Smooth muscle cell (in vitro differentiated cells): ENCODE measurements around the gene RNF150. TPM values are rescaled to one million over a fixed set of nuclear protein-coding genes. Genes with fewer than 3 reads are reported as not detected.

ENCODE experiments used
- DNase-seq: peaks from one replicate; lab custom pipeline; 2025; ENCODE audit not compliant: unreplicated experiment; lab: John Stamatoyannopoulos, UW
- H2AFZ ChIP-seq: fragments of 200-600 bp; sonication (generic); 2 replicates; pipeline ENCODE4 v1.6.0; 2016; ENCODE audit warnings: antibody characterized with exemption, low read depth, mild to moderate bottlenecking
- H3F3A ChIP-seq: fragments of 200-600 bp; sonication (generic); 2 replicates; pipeline ENCODE4 v1.6.0; 2017; ENCODE audit warnings: antibody characterized with exemption, low read depth
- H3K27ac ChIP-seq: fragments of 200-600 bp; sonication (generic); 2 replicates; pipeline ENCODE4 v1.5.1; 2016; ENCODE audit warnings: low read depth, mild to moderate bottlenecking
- H3K27me3 ChIP-seq: fragments of 200-600 bp; sonication (generic); 2 replicates; pipeline ENCODE4 v1.6.1; 2016; ENCODE audit warnings: low read depth, mild to moderate bottlenecking
- H3K36me3 ChIP-seq: fragments of 200-600 bp; sonication (generic); 2 replicates; pipeline ENCODE4 v1.5.1; 2016; ENCODE audit warnings: low read depth
- H3K4me1 ChIP-seq: fragments of 200-600 bp; sonication (generic); 2 replicates; pipeline ENCODE4 v1.5.1; 2016; ENCODE audit warnings: low read depth
- H3K4me2 ChIP-seq: fragments of 200-600 bp; sonication (generic); 2 replicates; pipeline ENCODE4 v1.6.0; 2016; ENCODE audit warnings: mild to moderate bottlenecking
- H3K4me3 ChIP-seq: fragments of 200-600 bp; sonication (generic); 2 replicates; pipeline ENCODE4 v1.5.1; 2016; ENCODE audit warnings: mild to moderate bottlenecking
- H3K79me2 ChIP-seq: fragments of 200-600 bp; sonication (generic); 2 replicates; pipeline ENCODE4 v1.6.0; 2016; ENCODE audit warnings: low read depth, mild to moderate bottlenecking
- H3K9ac ChIP-seq: fragments of 200-600 bp; sonication (generic); 2 replicates; pipeline ENCODE4 v1.6.0; 2016; ENCODE audit warnings: low read depth
- H3K9me3 ChIP-seq: fragments of 200-600 bp; sonication (generic); replicated peaks from 2 replicates; pipeline ENCODE4 v1.5.1; 2016; ENCODE audit warnings: low read depth
- H4K20me1 ChIP-seq: fragments of 200-600 bp; sonication (generic); 2 replicates; pipeline ENCODE4 v1.6.0; 2016; ENCODE audit warnings: low read depth
- CTCF ChIP-seq: fragments of 200-600 bp; sonication (generic); IDR thresholded peaks from 2 replicates; pipeline ENCODE4 v1.5.1; 2017; ENCODE audit warnings: borderline replicate concordance, mild to moderate bottlenecking, antibody characterized with exemption; ENCODE audit not compliant: insufficient read depth, poor library complexity, severe bottlenecking
- WGBS: methylation state at CpG from one replicate; pipeline ENCODE4 v1.1.7; 2016; ENCODE audit warnings: low lambda C conversion rate; 5-methylcytosine and 5-hydroxymethylcytosine counted together
- polyA plus RNA-seq: library from polyadenylated mRNA; unstranded; fragments of >200 nt; fragmentation: Nextera tagmentation; extraction: Ambion mirVana; gene quantifications from 2 replicates; pipeline ENCODE4 v1.2.1, GENCODE V29; 2016
- total RNA-seq: library from RNA; depleted of rRNA; stranded (reverse); fragments of >200 nt; gene quantifications from 2 replicates; pipeline ENCODE4 v1.2.3, GENCODE V29; 2014

RNF150 gene
- total and polyA plus RNA-seq, 2 experiments from 2014 or later, result 0.09 to 2.2 TPM

- Histone ChIP-seq H3F3A (no peaks in the 10 kb centered on the region), H3K4me3 (no peak overlapping the region), H4K20me1 (no peaks in the 10 kb centered on the region), H3K36me3 (no peaks in the 10 kb centered on the region), H3K4me1 (no peaks in the 10 kb centered on the region), H3K9ac (no peak overlapping the region), H3K9me3 (no peaks in the 10 kb centered on the region), H3K4me2 (no peak overlapping the region), H2AFZ (no peak overlapping the region), H3K27ac (no peak overlapping the region), H3K79me2 (no peaks in the 10 kb centered on the region), H3K27me3 (peaks cover 5% of the 10 kb centered on the region)
- TF ChIP-seq CTCF, result no peak
- 96% methylated on average over 5 of the region's 5 CpGs for WGBS
- no peak for DNase-seq
These were observed 13.2 kb downstream of the RNF150 start for GRCh38 chr4:141120036-141120593.

GRCh38 chr4:141119071-141119470, 14.2 kb downstream of the RNF150 start:
- Histone ChIP-seq H4K20me1 (no peaks in the 10 kb centered on the region), H3K4me2 (no peak overlapping the region), H3K4me3 (no peak overlapping the region), H3K4me1 (no peaks in the 10 kb centered on the region), H2AFZ (no peak overlapping the region), H3K9ac (no peak overlapping the region), H3K36me3 (no peaks in the 10 kb centered on the region), H3F3A (no peaks in the 10 kb centered on the region), H3K27ac (no peak overlapping the region), H3K79me2 (no peaks in the 10 kb centered on the region), H3K27me3 (peaks cover 5% of the 10 kb centered on the region), H3K9me3 (no peaks in the 10 kb centered on the region)
- no peak for TF ChIP-seq CTCF
- DNase-seq, result no peak
- 100% methylated on average over 1 of the region's 1 CpG for WGBS

- peaks cover 5% of the 10 kb centered on the region for H3K27me3 ChIP-seq
- H3K79me2 ChIP-seq, result no peaks in the 10 kb centered on the region
- no peak overlapping the region for H3K4me2 ChIP-seq
- no peaks in the 10 kb centered on the region for H3K4me1 ChIP-seq
- H4K20me1 ChIP-seq, result no peaks in the 10 kb centered on the region
- no peak for DNase-seq
- no peak overlapping the region for H3K27ac ChIP-seq
- no peak overlapping the region for H2AFZ ChIP-seq
- no peaks in the 10 kb centered on the region for H3K36me3 ChIP-seq
- no peaks in the 10 kb centered on the region for H3K9me3 ChIP-seq
- WGBS, result 96% methylated on average over 2 of the region's 2 CpGs
- no peaks in the 10 kb centered on the region for H3F3A ChIP-seq
- no peak for TF ChIP-seq CTCF
- no peak overlapping the region for H3K9ac ChIP-seq
- H3K4me3 ChIP-seq, result no peak overlapping the region
These were observed 14.9 kb downstream of the RNF150 start for GRCh38 chr4:141118381-141118780.

DNA sequence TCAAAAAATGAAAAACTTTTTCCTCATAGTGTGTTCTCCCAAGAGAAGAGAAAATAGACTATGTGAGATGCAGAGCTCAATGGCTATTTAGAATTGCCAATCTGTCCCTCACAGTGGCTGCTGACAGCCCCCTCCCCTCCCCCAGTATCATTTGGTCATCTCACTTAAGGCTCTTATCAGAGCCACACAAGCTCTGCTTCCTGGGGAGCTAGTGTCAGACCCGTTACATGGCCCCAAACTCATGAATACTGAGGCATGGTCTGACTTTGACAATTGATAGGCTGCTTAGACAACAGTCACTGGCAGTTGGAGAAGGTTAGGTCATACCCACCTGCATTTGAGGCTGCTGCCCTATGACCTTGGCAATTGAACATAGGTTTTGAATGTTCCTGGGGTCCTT, 15.3 kb downstream of the RNF150 start:
- 72% methylated on average over 1 of the region's 1 CpG for WGBS

More for the DNA sequence above, 15.3 kb downstream of the RNF150 start:
- DNase-seq, result no peak
- Histone ChIP-seq H3K9ac (no peak overlapping the region), H3K36me3 (no peaks in the 10 kb centered on the region), H2AFZ (no peak overlapping the region), H3K4me3 (no peak overlapping the region), H4K20me1 (no peaks in the 10 kb centered on the region), H3K27ac (no peak overlapping the region), H3K4me2 (no peak overlapping the region), H3K9me3 (no peaks in the 10 kb centered on the region), H3K4me1 (no peaks in the 10 kb centered on the region), H3K27me3 (peaks cover 5% of the 10 kb centered on the region), H3F3A (no peaks in the 10 kb centered on the region), H3K79me2 (no peaks in the 10 kb centered on the region)
- TF ChIP-seq CTCF, result no peak
